Motor neuron (in vitro differentiated cells): ENCODE data around the gene AANAT. TPM values are rescaled to one million over a fixed set of nuclear protein-coding genes. Genes with fewer than 3 reads are reported as not detected.
"Not testable (repeated sequence)": the region's sequence is repeated elsewhere in the genome, so short reads cannot be mapped to it uniquely, and the experiment has no call there.

ENCODE experiments used
- ATAC-seq, 8 experiments: fragments of 200-7000 bp; cut with Tn5 transposase; replicated peaks in 6 of 8; 2 replicates each; pipeline ENCODE4 v1.8.0; 2021; ENCODE audit warnings: mild to moderate bottlenecking in 8 of 8, moderate library complexity in 8 of 8
- H3K27ac ChIP-seq, 2 donors: fragments of 250-450 bp; sonication (Bioruptor Pico); 2 replicates each; pipeline ENCODE4 v1.9.0; 2021; ENCODE audit warnings: antibody characterized with exemption in 2 of 2, mild to moderate bottlenecking in 2 of 2, moderate library complexity in 1 of 2
- H3K4me1 ChIP-seq, 2 donors: fragments of 250-450 bp; sonication (Bioruptor Pico); replicated peaks in 1 of 2; 2 replicates each; pipeline ENCODE4 v1.6.1; 2021; ENCODE audit warnings: antibody characterized with exemption in 2 of 2, mild to moderate bottlenecking in 2 of 2, moderate library complexity in 1 of 2
- H3K4me3 ChIP-seq, 5 donors: fragments of 250-450 bp; sonication (Bioruptor Pico); 2 replicates each; pipeline ENCODE4 v1.9.0; 2021; ENCODE audit warnings: antibody characterized with exemption in 5 of 5, mild to moderate bottlenecking in 5 of 5, moderate library complexity in 4 of 5
- WGBS, 10 experiments: fragments of 450-650 bp; shearing (Covaris generic); methylation state at CpG; one replicate each; pipeline ENCODE4 v1.0.0; 2022; 5-methylcytosine and 5-hydroxymethylcytosine counted together
- in situ Hi-C, 9 experiments: fragments of 400-800 bp; cut with MboI; loops; one replicate each; pipeline ENCODE4 v1.15.0; 2021; ENCODE audit warnings: low sequenced_read_pairs in 9 of 9, low pct_unique_long_range_greater_than_20kb in 2 of 9; ENCODE audit not compliant: unreplicated experiment in 9 of 9
- total RNA-seq, 8 experiments: library from RNA; unstranded; fragments of 300-600 nt; gene quantifications; 2 replicates each; pipeline versions ENCODE4 v1.2.3 to v1.2.4, GENCODE V29; 2022

AANAT gene
- total RNA-seq, 8 experiments from 2014 or later: 0.23 to 0.81 (median 0.46) TPM; not detected in 2

- in situ Hi-C loops: loop anchor here in 2 of 9 experiments (25.0 kb wide), 2 partner anchors 199 to 551 kb away; partner anchors contain the start of gene QRICH2 (in 1 of the 2)
- no peak overlapping the region for H3K27ac ChIP-seq
- peaks cover 0 to 3% of the 10 kb centered on the region in 2 donors for H3K4me1 ChIP-seq
- ATAC-seq: peak in 2 of 8 experiments; percentile 26 to 42
- WGBS, 10 experiments: 11 to 69% (median 40%) methylated on average over 1 to 9 of the region's 9 CpGs; no CpG with 5 or more reads in 4 of the 10 experiments
- H3K4me3 ChIP-seq: no peak overlapping the region
These were observed 43.4 kb downstream of the AANAT start for GRCh38 chr17:76510831-76511244.

GRCh38 chr17:76511668-76512365 is 44.4 kb downstream of the AANAT start:
- Histone ChIP-seq H3K4me1 (no peaks in the 10 kb centered on the region), H3K27ac (no peak overlapping the region), H3K4me3 (no peak overlapping the region)
- 65 to 100% (median 85%) methylated on average over 1 to 9 of the region's 13 CpGs for WGBS, 10 experiments
- ATAC-seq: no peak
- in situ Hi-C loops: loop anchor here in 2 of 9 experiments (25.0 kb wide), 2 partner anchors 200 to 550 kb away; partner anchors contain the start of gene QRICH2 (in 1 of the 2)

- no peaks in the 10 kb centered on the region for H3K4me1 ChIP-seq
- H3K27ac ChIP-seq: no peak overlapping the region
- peak in 3 of 8 experiments; percentile 12 to 24 (median 18) for ATAC-seq
- in situ Hi-C loops: loop anchor here in 2 of 9 experiments (25.0 kb wide), 2 partner anchors 200 to 550 kb away; partner anchors contain the start of gene QRICH2 (in 1 of the 2)
- WGBS, 10 experiments: 60 to 100% (median 80%) methylated on average over 1 to 13 of the region's 22 CpGs; no CpG with 5 or more reads in 3 of the 10 experiments
- no peak overlapping the region for H3K4me3 ChIP-seq
These were observed 45.2 kb downstream of the AANAT start for GRCh38 chr17:76512366-76513305.

- ATAC-seq: no peak
- Histone ChIP-seq H3K27ac (no peak overlapping the region), H3K4me3 (no peak overlapping the region), H3K4me1 (no peaks in the 10 kb centered on the region)
- in situ Hi-C loops: loop anchor here in 2 of 9 experiments (25.0 kb wide), 2 partner anchors 201 to 549 kb away; partner anchors contain the start of gene QRICH2 (in 1 of the 2)
- WGBS, 10 experiments: 0 to 100% (median 53%) methylated on average over 1 to 4 of the region's 6 CpGs; no CpG with 5 or more reads in 1 of the 10 experiments
These were observed 45.9 kb downstream of the AANAT start for GRCh38 chr17:76513306-76513692.

- 60 to 100% (median 97%) methylated on average over 1 to 5 of the region's 6 CpGs; no CpG with 5 or more reads in 1 of the 10 experiments for whole genome bisulfite sequencing, 10 experiments
- not testable (repeated sequence) for ATAC-seq, H3K4me3 ChIP-seq, H3K27ac ChIP-seq, H3K4me1 ChIP-seq
- in situ Hi-C loops: loop anchor here in 2 of 9 experiments (25.0 kb wide), 2 partner anchors 202 to 548 kb away; partner anchors contain the start of gene QRICH2 (in 1 of the 2)
These were observed 47.0 kb downstream of the AANAT start for GRCh38 chr17:76514355-76514754.

- H3K4me3 ChIP-seq: no peak overlapping the region
- ATAC-seq: peak in 3 of 8 experiments; percentile 25 to 92 (median 83)
- no peak overlapping the region for H3K27ac ChIP-seq
These were observed 48.0 kb downstream of the AANAT start for GRCh38 chr17:76515274-76515949.

DNA sequence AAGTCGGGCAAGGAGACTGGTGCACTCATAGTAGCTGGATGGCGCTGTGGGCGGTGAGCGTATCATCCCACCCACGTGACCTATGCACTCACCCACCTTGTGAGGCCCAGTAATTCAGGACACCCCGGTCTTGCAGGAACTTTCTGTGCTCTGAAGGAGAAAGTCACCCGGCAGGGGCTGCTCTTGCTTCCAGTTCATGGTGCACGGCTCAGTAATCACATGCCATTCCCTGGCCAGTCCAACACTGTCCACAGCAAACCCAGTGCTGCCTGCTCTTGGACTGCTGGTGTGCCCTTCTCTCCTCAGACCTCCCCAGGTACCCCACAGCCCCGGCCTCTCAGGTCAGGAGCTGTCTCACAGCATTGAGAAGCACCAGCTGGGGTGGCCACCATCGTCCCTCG is 50.2 kb downstream of the AANAT start:
- in situ Hi-C loops: loop anchor here in 2 of 9 experiments (25.0 kb wide), 2 partner anchors 205 to 545 kb away; partner anchors contain the start of gene QRICH2 (in 1 of the 2)
- WGBS, 10 experiments: 62 to 100% (median 90%) methylated on average over 1 to 4 of the region's 11 CpGs; no CpG with 5 or more reads in 5 of the 10 experiments
- Histone ChIP-seq H3K4me3 (no peak overlapping the region), H3K27ac (no peak overlapping the region), H3K4me1 (peaks cover 4 to 5% of the 10 kb centered on the region in 2 donors)
- ATAC-seq: peak in 2 of 8 experiments; percentile 14 to 20

More at GRCh38 chr17:76515274-76515949, 48.0 kb downstream of the AANAT start:
- in situ Hi-C loops: loop anchor here in 2 of 9 experiments (25.0 kb wide), 2 partner anchors 203 to 547 kb away; partner anchors contain the start of gene QRICH2 (in 1 of the 2)
- 0 to 94% (median 83%) methylated on average over 2 to 20 of the region's 22 CpGs for WGBS, 10 experiments
- H3K4me1 ChIP-seq: peaks cover 4 to 5% of the 10 kb centered on the region in 2 donors

- 36 to 87% (median 64%) methylated on average over 2 to 10 of the region's 15 CpGs; no CpG with 5 or more reads in 2 of the 10 experiments for WGBS, 10 experiments
- in situ Hi-C loops: loop anchor here in 2 of 9 experiments (25.0 kb wide), 2 partner anchors 207 to 543 kb away; partner anchors contain the start of gene QRICH2 (in 1 of the 2)
- Histone ChIP-seq H3K27ac (no peak overlapping the region), H3K4me3 (no peak overlapping the region), H3K4me1 (peaks cover 7 to 12% of the 10 kb centered on the region in 2 donors)
- no peak for ATAC-seq
These were observed 51.9 kb downstream of the AANAT start for GRCh38 chr17:76519048-76519966.

Other genes with a start within 250 kb of the AANAT start
- 10 to 100 TPM in 7 of 8 experiments, 1 to 10 TPM in 1; 1.7 to 36.9 (median 25.6) TPM for gene RNF157, start 227.1 kb upstream of the AANAT start, total RNA-seq
- 10 to 100 TPM; 11.7 to 34.6 (median 21.3) TPM for gene UBALD2, start 202.3 kb upstream of the AANAT start, total RNA-seq
- 1 to 10 TPM; 2.8 to 9.3 (median 3.6) TPM for gene QRICH2, start 159.3 kb upstream of the AANAT start, total RNA-seq
- gene PRPSAP1, start 113.7 kb upstream of the AANAT start, total RNA-seq: 10 to 100 TPM; 21.3 to 60.3 (median 44.3) TPM
- 10 to 100 TPM in 4 of 8 experiments, 1 to 10 TPM in 1, under 1 TPM in 3; 0.50 to 61.8 (median 5.8) TPM for gene SPHK1, start 83.0 kb upstream of the AANAT start, total RNA-seq
- 10 to 100 TPM; 17.3 to 41.9 (median 30.1) TPM for gene UBE2O, start 14.5 kb upstream of the AANAT start, total RNA-seq
- gene RHBDF2, start 33.8 kb downstream of the AANAT start, total RNA-seq: 10 to 100 TPM in 3 of 8 experiments, 1 to 10 TPM in 3, under 1 TPM in 2; 0.78 to 17.3 (median 2.8) TPM
- 10 to 100 TPM in 1 of 8 experiments, 1 to 10 TPM in 6, under 1 TPM in 1; 0.73 to 19.4 (median 5.4) TPM for gene CYGB, start 70.1 kb downstream of the AANAT start, total RNA-seq
- 1 to 10 TPM in 7 of 8 experiments, under 1 TPM in 1; 0.97 to 9.9 (median 4.1) TPM for gene PRCD, start 72.4 kb downstream of the AANAT start, total RNA-seq
- gene ST6GALNAC2, start 118.3 kb downstream of the AANAT start, total RNA-seq: 10 to 100 TPM in 1 of 8 experiments, 1 to 10 TPM in 2, under 1 TPM in 2, not detected in 3; 0.36 to 22.2 (median 1.3) TPM
- under 1 TPM in 3 of 8 experiments, not detected in 5; 0.13 to 1.00 (median 0.38) TPM for gene ST6GALNAC1, start 176.2 kb downstream of the AANAT start, total RNA-seq
- gene MXRA7, start 243.4 kb downstream of the AANAT start, total RNA-seq: 100 to 1,000 TPM in 5 of 8 experiments, 10 to 100 TPM in 3; 19.7 to 214 (median 106) TPM